ENCODE data around the gene CCDC3.

Gene CCDC3

GRCh38 chr10:13001041-13001886 lies at the start of gene CCDC3:
CCDC3 (minus strand) TSS chr10:13001713; CDS start chr10:13001570, 143 bp downstream.
- Histone ChIP-seq H3K9me3 (ENCODE audit: severe bottlenecking) (no peaks in the 10 kb centered on the region), H3K4me3 (ENCODE audit: low read depth, low read length) (peak within 1 kb of the TSS; percentile 42), H3K27me3 (ENCODE audit: insufficient read depth, low read depth, severe bottlenecking) (no peaks in the 10 kb centered on the region), H3K36me3 (no peaks in the 10 kb centered on the region), H3K27ac (no peak within 1 kb of the TSS)
- DNase-seq, result peak; percentile 11
- TF ChIP-seq CTCF (IDR thresholded peaks at IDR 0.05; ENCODE audit: low read depth, low read length), result no peak

GRCh38 chr10:13051126-13051694 lies 49.7 kb upstream of the CCDC3 start:
- H3K9me3 ChIP-seq (ENCODE audit: severe bottlenecking), result no peaks in the 10 kb centered on the region
- H3K36me3 ChIP-seq, result no peaks in the 10 kb centered on the region
- H3K27ac ChIP-seq, result no peak overlapping the region

GRCh38 chr10:13049774-13050420 lies 48.4 kb upstream of the CCDC3 start:
- Histone ChIP-seq H3K27me3 (ENCODE audit: insufficient read depth, low read depth, severe bottlenecking) (no peaks in the 10 kb centered on the region), H3K9me3 (ENCODE audit: severe bottlenecking) (no peaks in the 10 kb centered on the region), H3K36me3 (no peaks in the 10 kb centered on the region), H3K4me3 (ENCODE audit: low read depth, low read length) (no peak overlapping the region), H3K27ac (no peak overlapping the region)
- DNase-seq, result peak; percentile 48
- no peak for TF ChIP-seq CTCF (IDR thresholded peaks at IDR 0.05; ENCODE audit: low read depth, low read length)

More at GRCh38 chr10:13051126-13051694, 49.7 kb upstream of the CCDC3 start:
- peak; percentile 28 for DNase-seq
- TF ChIP-seq CTCF (IDR thresholded peaks at IDR 0.05; ENCODE audit: low read depth, low read length), result no peak
- H3K27me3 ChIP-seq (ENCODE audit: insufficient read depth, low read depth, severe bottlenecking), result no peaks in the 10 kb centered on the region
- no peak overlapping the region for H3K4me3 ChIP-seq (ENCODE audit: low read depth, low read length)

GRCh38 chr10:13048762-13049161 lies 47.2 kb upstream of the CCDC3 start:
- Histone ChIP-seq H3K27me3 (ENCODE audit: insufficient read depth, low read depth, severe bottlenecking) (no peaks in the 10 kb centered on the region), H3K9me3 (ENCODE audit: severe bottlenecking) (no peaks in the 10 kb centered on the region), H3K27ac (no peak overlapping the region), H3K36me3 (no peaks in the 10 kb centered on the region), H3K4me3 (ENCODE audit: low read depth, low read length) (no peak overlapping the region)
- TF ChIP-seq CTCF (IDR thresholded peaks at IDR 0.05; ENCODE audit: low read depth, low read length), result no peak
- DNase-seq, result no peak

GRCh38 chr10:13047529-13048206 lies 46.2 kb upstream of the CCDC3 start:
- TF ChIP-seq CTCF (IDR thresholded peaks at IDR 0.05; ENCODE audit: low read depth, low read length), result no peak
- Histone ChIP-seq H3K27me3 (ENCODE audit: insufficient read depth, low read depth, severe bottlenecking) (no peaks in the 10 kb centered on the region), H3K9me3 (ENCODE audit: severe bottlenecking) (no peaks in the 10 kb centered on the region), H3K36me3 (no peaks in the 10 kb centered on the region), H3K4me3 (ENCODE audit: low read depth, low read length) (no peak overlapping the region), H3K27ac (no peak overlapping the region)
- no peak for DNase-seq

All from WERI-Rb-1 (cell line).